HepG2 (cell line): Measurements from ENCODE around the gene CCDC57. TPM values are rescaled to one million over a fixed set of nuclear protein-coding genes. Genes with fewer than 3 reads are reported as not detected.

Experiments
- HMG20B ChIP-seq: conservative IDR thresholded peaks from 2 replicates; pipeline ENCODE4 v1.6.1; 2016; ENCODE audit warnings: missing genetic modification reagents, missing compliant biosample characterization
- HMGA1 ChIP-seq: sonication (generic); formaldehyde crosslinking; conservative IDR thresholded peaks from 2 replicates; pipeline ENCODE4 v1.4.0; 2020; ENCODE audit warnings: missing genetic modification reagents
- HNRNPL ChIP-seq: fragments of 200-400 bp; formaldehyde crosslinking; IDR thresholded peaks from 2 replicates; pipeline ENCODE4 v1.6.1; 2017; ENCODE audit warnings: mild to moderate bottlenecking, low read depth, low read length
- IKZF4 ChIP-seq: sonication (generic); formaldehyde crosslinking; IDR thresholded peaks from 2 replicates; pipeline ENCODE4 v1.5.1; 2020; ENCODE audit warnings: borderline replicate concordance, mild to moderate bottlenecking, low read depth, missing genetic modification reagents; ENCODE audit errors: not compliant biosample characterization
- KLF12 ChIP-seq: sonication (generic); formaldehyde crosslinking; IDR thresholded peaks from 2 replicates; pipeline ENCODE4 v1.4.0; 2020; ENCODE audit warnings: missing genetic modification reagents, borderline replicate concordance
- KMT2B ChIP-seq: IDR thresholded peaks from 2 replicates; pipeline ENCODE4 v1.6.1; 2016; ENCODE audit warnings: missing genetic modification reagents, missing compliant biosample characterization
- MXI1 ChIP-seq: IDR thresholded peaks from 3 replicates; pipeline ENCODE4 v1.6.1; 2012; ENCODE audit warnings: low read depth, low read length, inconsistent platforms, borderline replicate concordance
- NCOA5 ChIP-seq: sonication (generic); formaldehyde crosslinking; IDR thresholded peaks from 2 replicates; pipeline ENCODE4 v1.4.0; 2020; ENCODE audit warnings: missing genetic modification reagents
- NPAS2 ChIP-seq: sonication (generic); formaldehyde crosslinking; IDR thresholded peaks from 2 replicates; pipeline ENCODE4 v1.8.0; 2022; ENCODE audit warnings: mild to moderate bottlenecking, missing genetic modification reagents, borderline replicate concordance
- NR1H2 ChIP-seq: sonication (generic); formaldehyde crosslinking; IDR thresholded peaks from 2 replicates; pipeline ENCODE4 v1.8.1; 2022; ENCODE audit warnings: low read depth, missing genetic modification reagents, borderline replicate concordance
- SAP130 ChIP-seq: IDR thresholded peaks from 2 replicates; pipeline ENCODE4 v1.6.1; 2016; ENCODE audit warnings: low read depth
- SP1 ChIP-seq, 2 experiments: fragments of 450-650 bp in 1 of 2; sonication (generic) in 1 of 2; formaldehyde crosslinking in 1 of 2; IDR thresholded peaks; 2 replicates each; pipeline versions ENCODE4 v1.4.0 to v1.6.1; 2016 to 2020; ENCODE audit warnings: missing genetic modification reagents in 1 of 2
- SRSF9 ChIP-seq: fragments of 200-400 bp; formaldehyde crosslinking; IDR thresholded peaks from 2 replicates; pipeline ENCODE4 v1.6.1; 2018; ENCODE audit warnings: borderline replicate concordance, mild to moderate bottlenecking, low read depth, low read length; ENCODE audit not compliant: insufficient read depth, poor library complexity, severe bottlenecking
- TBX3 ChIP-seq: fragments of 450-650 bp; IDR thresholded peaks from 2 replicates; pipeline ENCODE4 v1.6.1; 2017; ENCODE audit warnings: antibody characterized with exemption, mild to moderate bottlenecking, inconsistent platforms, borderline replicate concordance
- TCF7L2 ChIP-seq: IDR thresholded peaks from 2 replicates; pipeline ENCODE4 v1.6.1; 2011; ENCODE audit warnings: mild to moderate bottlenecking, low read depth, low read length, moderate library complexity
- YY1 ChIP-seq: IDR thresholded peaks from 2 replicates; pipeline ENCODE4 v1.6.1; 2011; ENCODE audit warnings: low read length, low read depth, moderate library complexity, mild to moderate bottlenecking; ENCODE audit not compliant: insufficient read depth, insufficient replicate concordance
- ZC3H13 ChIP-seq: sonication (generic); formaldehyde crosslinking; IDR thresholded peaks from 2 replicates; pipeline ENCODE4 v1.8.1; 2023; ENCODE audit warnings: mild to moderate bottlenecking, missing genetic modification reagents, moderate library complexity
- ZFP1 ChIP-seq: IDR thresholded peaks from 2 replicates; pipeline ENCODE4 v1.6.1; 2016
- ZFP36L2 ChIP-seq: sonication (generic); formaldehyde crosslinking; IDR thresholded peaks from 2 replicates; pipeline ENCODE4 v1.4.0; 2020; ENCODE audit warnings: missing genetic modification reagents
- ZFX ChIP-seq: sonication (generic); formaldehyde crosslinking; IDR thresholded peaks from 2 replicates; pipeline ENCODE4 v1.4.0; 2020; ENCODE audit warnings: mild to moderate bottlenecking, low read depth, missing genetic modification reagents, moderate library complexity
- ZNF136 ChIP-seq: sonication (generic); formaldehyde crosslinking; IDR thresholded peaks from 2 replicates; pipeline ENCODE4 v1.8.1; 2022; ENCODE audit warnings: low read depth, mild to moderate bottlenecking, moderate library complexity, missing genetic modification reagents
- ZNF20 ChIP-seq: sonication (generic); formaldehyde crosslinking; IDR thresholded peaks from 2 replicates; pipeline ENCODE4 v1.4.0; 2020; ENCODE audit warnings: mild to moderate bottlenecking, moderate library complexity, missing genetic modification reagents
- ZNF235 ChIP-seq: sonication (generic); formaldehyde crosslinking; IDR thresholded peaks from 2 replicates; pipeline ENCODE4 v1.8.1; 2023; ENCODE audit warnings: mild to moderate bottlenecking, missing genetic modification reagents, borderline replicate concordance
- ZNF713 ChIP-seq: sonication (generic); formaldehyde crosslinking; IDR thresholded peaks from 2 replicates; pipeline ENCODE4 v1.4.0; 2020; ENCODE audit warnings: mild to moderate bottlenecking, missing genetic modification reagents
- ZNF879 ChIP-seq: sonication (generic); formaldehyde crosslinking; IDR thresholded peaks from 2 replicates; pipeline ENCODE4 v1.8.1; 2023; ENCODE audit warnings: missing genetic modification reagents
- polyA plus RNA-seq, 8 experiments: library from polyadenylated mRNA; depleted of rRNA in 3 of 8; stranded (reverse) in 7 of 8; unstranded in 1 of 8; fragments of >200 nt; fragmentation: Illumina TruSeq in 4 of 8; extraction: Trizol in 4 of 8; gene quantifications; 2 replicates each; pipeline versions ENCODE4 v1.2.1 to v1.2.3, GENCODE V29; 2011 to 2016; ENCODE audit warnings: low read depth in 4 of 8, missing spikeins in 1 of 8, mixed read lengths in 1 of 8; ENCODE audit not compliant: insufficient read depth in 1 of 8
- total RNA-seq, 5 experiments: library from RNA; depleted of rRNA; stranded (reverse); fragments of >200 nt; fragmentation: Illumina TruSeq; extraction: Trizol; gene quantifications; 2 replicates each; pipeline ENCODE4 v1.2.3, GENCODE V29; 2016; ENCODE audit warnings: low read depth in 1 of 5
- TF ChIP-seq, protein P1 (sequence below): sonication (generic); formaldehyde crosslinking; conservative IDR thresholded peaks from 2 replicates; pipeline ENCODE4 v1.4.0; 2020; ENCODE audit warnings: missing genetic modification reagents
- TF ChIP-seq, protein P2 (sequence below): sonication (generic); formaldehyde crosslinking; IDR thresholded peaks from 2 replicates; pipeline ENCODE4 v1.5.1; 2020; ENCODE audit warnings: missing genetic modification reagents, mild to moderate bottlenecking, borderline replicate concordance
- TF ChIP-seq, protein P3 (sequence below): sonication (generic); formaldehyde crosslinking; IDR thresholded peaks from 2 replicates; pipeline ENCODE4 v1.8.1; 2022; ENCODE audit warnings: mild to moderate bottlenecking, missing genetic modification reagents

The CCDC57 gene
- total and polyA plus RNA-seq, 2 of the 13 experiments (the other 11 are each of a cell fraction or from before 2014, with no cell fraction given) = 59.3 to 59.9 TPM

DNA sequence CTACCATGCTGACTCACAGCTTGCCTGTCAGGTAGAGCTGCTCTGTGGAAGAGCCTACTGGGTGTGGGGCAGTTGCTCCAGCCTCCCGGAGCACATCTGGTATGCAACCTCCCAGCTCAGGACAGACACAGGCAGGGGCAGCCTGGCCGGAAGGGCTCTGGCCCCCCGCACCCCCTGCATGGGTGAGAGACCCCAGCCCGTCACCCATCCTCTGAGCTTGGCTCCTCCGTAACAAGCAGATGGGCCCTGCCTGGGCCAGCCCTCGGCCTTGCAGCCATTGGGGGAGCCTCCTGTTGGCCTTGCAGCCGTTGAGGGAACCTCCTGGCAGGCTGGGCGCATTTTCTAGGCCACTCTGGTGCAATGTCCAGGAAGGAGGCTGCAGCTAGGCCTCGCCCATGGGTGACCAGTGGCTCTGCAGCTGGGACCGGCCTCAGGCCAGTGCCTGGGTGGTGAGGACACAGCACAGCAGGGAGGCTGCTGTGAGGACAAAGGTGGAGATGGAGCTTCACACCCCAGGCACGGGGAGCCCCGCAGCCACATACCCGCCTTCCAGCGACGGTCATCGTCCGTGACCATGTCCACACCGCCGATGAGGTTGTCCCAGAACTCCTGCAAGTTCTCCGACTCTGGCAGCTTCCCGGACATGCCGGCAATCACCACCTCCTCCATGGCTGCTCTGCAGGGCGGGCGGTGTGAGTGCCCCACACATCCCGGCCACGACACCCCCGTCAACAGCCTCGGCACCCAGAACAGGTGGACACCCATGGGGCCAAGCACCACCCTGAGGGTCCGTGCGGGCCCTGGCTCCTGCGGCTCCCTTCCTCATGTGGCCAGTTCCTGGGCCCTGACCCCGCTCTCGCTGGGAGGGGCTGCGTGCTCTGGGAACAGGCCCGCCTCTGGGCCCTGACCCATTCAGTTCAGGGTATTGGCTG, 116.6 kb downstream of the CCDC57 start (continued):
- TF ChIP-seq, protein P1, sequence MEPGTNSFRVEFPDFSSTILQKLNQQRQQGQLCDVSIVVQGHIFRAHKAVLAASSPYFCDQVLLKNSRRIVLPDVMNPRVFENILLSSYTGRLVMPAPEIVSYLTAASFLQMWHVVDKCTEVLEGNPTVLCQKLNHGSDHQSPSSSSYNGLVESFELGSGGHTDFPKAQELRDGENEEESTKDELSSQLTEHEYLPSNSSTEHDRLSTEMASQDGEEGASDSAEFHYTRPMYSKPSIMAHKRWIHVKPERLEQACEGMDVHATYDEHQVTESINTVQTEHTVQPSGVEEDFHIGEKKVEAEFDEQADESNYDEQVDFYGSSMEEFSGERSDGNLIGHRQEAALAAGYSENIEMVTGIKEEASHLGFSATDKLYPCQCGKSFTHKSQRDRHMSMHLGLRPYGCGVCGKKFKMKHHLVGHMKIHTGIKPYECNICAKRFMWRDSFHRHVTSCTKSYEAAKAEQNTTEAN (CRISPR knock-in tag) = no peak
- TF ChIP-seq KMT2B (CRISPR knock-in tag) (no peak), ZNF136 (CRISPR knock-in tag) (no peak), TBX3 (no peak), SAP130 (peak; percentile 3; the same call in 1 of the 2 replicates), ZNF713 (CRISPR knock-in tag) (no peak), ZFP36L2 (CRISPR knock-in tag) (no peak), ZNF20 (CRISPR knock-in tag) (no peak), NPAS2 (CRISPR knock-in tag) (no peak), ZFX (CRISPR knock-in tag) (peak; percentile 57; the same call in 1 of the 2 replicates), HMG20B (CRISPR knock-in tag) (no peak), YY1 (no peak), NCOA5 (CRISPR knock-in tag) (no peak), NR1H2 (peak; percentile 57; the same call in 1 of the 2 replicates), MXI1 (no peak), SP1 (IDR thresholded peaks at IDR 0.05) (no peak), SP1 (CRISPR knock-in tag; IDR thresholded peaks at IDR 0.05) (no peak), SRSF9 (no peak), ZFP1 (CRISPR knock-in tag) (no peak), KLF12 (CRISPR knock-in tag) (no peak), HMGA1 (no peak), HNRNPL (peak; percentile 58; the same call in 1 of the 2 replicates), ZC3H13 (CRISPR knock-in tag) (no peak), TCF7L2 (no peak), ZNF235 (CRISPR knock-in tag) (no peak; the same call in 1 of the 2 replicates), ZNF879 (CRISPR knock-in tag) (no peak), IKZF4 (no peak)
- TF ChIP-seq, protein P2, sequence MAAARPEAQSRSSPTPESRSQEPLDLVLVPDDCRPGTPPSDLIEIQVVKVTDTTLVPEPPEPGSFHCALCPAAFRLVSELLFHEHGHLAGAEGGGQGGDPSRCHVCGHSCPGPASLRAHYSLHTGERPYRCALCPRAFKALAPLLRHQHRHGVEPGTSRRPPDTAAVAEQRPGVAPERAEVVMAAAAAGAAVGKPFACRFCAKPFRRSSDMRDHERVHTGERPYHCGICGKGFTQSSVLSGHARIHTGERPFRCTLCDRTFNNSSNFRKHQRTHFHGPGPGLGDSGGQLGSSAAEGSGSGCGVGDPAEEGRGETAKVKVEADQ (CRISPR knock-in tag) = no peak
- TF ChIP-seq, protein P3, sequence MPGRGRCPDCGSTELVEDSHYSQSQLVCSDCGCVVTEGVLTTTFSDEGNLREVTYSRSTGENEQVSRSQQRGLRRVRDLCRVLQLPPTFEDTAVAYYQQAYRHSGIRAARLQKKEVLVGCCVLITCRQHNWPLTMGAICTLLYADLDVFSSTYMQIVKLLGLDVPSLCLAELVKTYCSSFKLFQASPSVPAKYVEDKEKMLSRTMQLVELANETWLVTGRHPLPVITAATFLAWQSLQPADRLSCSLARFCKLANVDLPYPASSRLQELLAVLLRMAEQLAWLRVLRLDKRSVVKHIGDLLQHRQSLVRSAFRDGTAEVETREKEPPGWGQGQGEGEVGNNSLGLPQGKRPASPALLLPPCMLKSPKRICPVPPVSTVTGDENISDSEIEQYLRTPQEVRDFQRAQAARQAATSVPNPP = no peak; the same call in 1 of the 2 replicates
